Left cardiac atrium (tissue), 4 donors: ENCODE measurements around the gene TRPC4. TPM values are rescaled to one million over a fixed set of nuclear protein-coding genes. Genes with fewer than 3 reads are reported as not detected.
"Not testable (repeated sequence)": the region's sequence is repeated elsewhere in the genome, so short reads cannot be mapped to it uniquely, and the experiment has no call there.

Source experiments
- ATAC-seq, 2 donors: fragments of 200-7000 bp; cut with Tn5 transposase; one replicate each; pipeline ENCODE4 v1.9.1; 2020; ENCODE audit warnings: mild to moderate bottlenecking in 2 of 2, moderate library complexity in 2 of 2
- DNase-seq: peaks from one replicate; pipeline ENCODE4 v3.0.0-alpha.2; 2020
- intact Hi-C, 2 donors: fragments of 100-400 bp; cut with DNase I; formaldehyde crosslinking; loops; one replicate each; pipeline versions ENCODE4 v1.14.1 to v1.15.1; 2022 to 2023
- total RNA-seq, 2 donors: library from RNA; stranded (reverse); fragmentation: NEBNext Ultra II Directional; extraction: Animal tissue kit (Norgen Biotek cat#: 25700); gene quantifications; one replicate each; pipeline ENCODE4 v1.2.1, GENCODE V29; 2021
- donor health status: DM: no; HTN: yes; CAD: no.
- donor health status: DM: no; HTN: yes; CAD: no; lungs with severe emphysema.
- donor health status: DM: yes; HTN: yes; CAD: no.
- donor health status: Dilated cardiomyopathy.

The TRPC4 gene
- total RNA-seq, 2 donors from 2014 or later, result 1.3 to 1.4 TPM

DNA sequence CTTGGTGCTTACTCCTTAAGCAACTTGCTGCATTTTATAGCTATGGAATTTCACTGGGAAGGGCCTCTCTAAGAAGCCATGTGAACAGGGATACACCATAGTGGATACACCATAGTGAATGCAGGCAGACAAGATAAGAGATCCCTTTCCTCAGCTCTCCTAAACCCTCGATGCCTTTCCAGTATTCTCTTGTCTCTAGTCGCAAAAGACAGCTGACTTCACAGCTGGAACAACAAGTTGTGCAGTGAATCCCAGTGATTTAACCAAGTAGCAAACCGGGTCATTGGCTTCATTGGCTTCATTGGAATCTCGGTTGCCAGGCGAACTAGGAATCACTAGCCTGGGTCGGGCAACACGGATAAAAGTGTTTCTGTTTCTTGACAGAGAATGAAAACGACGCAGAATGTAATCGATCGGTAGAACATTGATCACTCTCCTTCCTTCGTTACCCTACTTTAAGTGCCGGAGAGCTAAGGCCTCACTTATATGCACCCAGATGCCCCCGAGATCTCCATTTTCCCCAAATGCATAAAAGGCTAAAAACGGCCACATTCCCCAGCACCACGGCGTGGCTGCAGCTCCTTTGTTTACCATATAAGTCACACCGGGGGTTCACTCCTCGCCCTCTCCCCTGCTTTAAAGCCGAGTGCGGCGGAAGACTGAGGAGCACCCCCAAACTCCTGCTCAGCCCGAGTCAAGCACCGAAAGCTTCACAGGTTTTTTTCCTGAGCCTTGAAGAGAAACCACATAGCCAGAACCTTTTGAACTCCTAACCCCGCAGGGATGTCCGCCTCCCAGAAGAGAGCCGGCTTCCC lies 674 bp downstream of the TRPC4 start:
- intact Hi-C loops, result no loop called here
- DNase-seq (no peak), ATAC-seq (peak in 1 of 2 donors; percentile 41)

GRCh38 chr13:37863708-37864107 lies 5.9 kb downstream of the TRPC4 start:
- no peak for ATAC-seq
- no peak for DNase-seq
- intact Hi-C loops, result no loop called here

DNA sequence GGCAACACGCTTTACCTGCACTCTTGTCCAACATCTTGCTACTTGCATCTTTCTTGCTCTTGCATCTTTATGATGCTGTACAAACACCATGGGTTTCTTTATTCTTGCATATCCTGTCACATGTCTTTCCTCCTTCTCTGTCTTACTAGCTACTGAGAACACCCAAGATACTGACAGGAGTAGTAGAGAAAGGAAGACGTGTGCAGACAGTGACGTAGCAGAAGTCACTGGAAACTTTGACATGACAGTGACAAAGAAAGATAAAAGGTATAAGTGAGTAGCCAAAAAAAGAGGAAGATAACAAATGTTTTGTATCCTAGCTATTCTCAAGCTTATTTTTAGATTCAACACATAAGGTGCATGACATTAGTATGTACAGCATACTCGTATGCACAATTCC lies 34.2 kb downstream of the TRPC4 start:
- intact Hi-C loops, result no loop called here
- no peak for ATAC-seq
- no peak for DNase-seq

DNA sequence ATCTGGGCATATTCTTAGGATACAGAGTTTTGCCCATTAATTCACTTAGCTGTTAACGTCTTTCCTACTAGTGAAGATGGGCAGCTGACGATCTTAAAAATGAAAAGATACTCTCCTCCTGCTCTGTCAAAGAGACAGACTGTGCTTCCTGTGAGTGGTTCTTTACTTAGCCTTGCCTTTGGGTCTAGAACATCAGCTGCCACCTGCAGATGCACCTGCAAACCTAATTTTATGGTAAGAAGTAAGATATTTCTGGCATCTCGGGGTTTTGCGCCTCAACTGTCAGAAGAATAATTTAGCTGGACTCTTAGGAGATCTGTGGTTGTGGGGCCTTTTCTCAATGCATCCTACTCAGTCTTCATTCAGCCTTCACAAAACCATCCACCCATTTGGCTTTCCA lies 36.2 kb downstream of the TRPC4 start:
- no peak for DNase-seq
- no peak for ATAC-seq
- intact Hi-C loops, result no loop called here

- ATAC-seq (no peak), DNase-seq (no peak)
- intact Hi-C loops, result no loop called here
Measured at GRCh38 chr13:37816276-37816675, 53.3 kb downstream of the TRPC4 start.

DNA sequence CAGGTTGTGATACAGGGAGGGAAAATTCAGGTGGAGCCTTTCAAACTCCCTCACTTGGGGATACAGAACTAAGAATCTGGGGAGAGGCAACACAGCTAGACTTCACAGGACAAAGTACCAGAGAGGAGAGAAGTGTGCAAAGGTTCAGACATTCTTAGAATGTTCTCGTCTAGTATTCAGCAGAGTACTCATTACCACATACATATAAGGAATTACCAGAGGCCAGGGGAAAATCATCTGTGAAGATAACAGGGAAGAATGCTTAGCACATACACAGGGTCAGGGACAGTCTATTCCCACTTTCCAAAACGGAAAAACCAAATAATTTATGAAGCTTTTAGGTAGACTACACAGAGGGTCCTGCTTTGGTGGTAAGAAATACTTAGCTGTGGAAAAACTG lies 58.1 kb downstream of the TRPC4 start:
- ATAC-seq (no peak), DNase-seq (no peak)
- intact Hi-C loops, result no loop called here

- intact Hi-C loops, result no loop called here
- DNase-seq, result no peak
- no peak for ATAC-seq
Measured at GRCh38 chr13:37806666-37807065, 62.9 kb downstream of the TRPC4 start.

- intact Hi-C loops, result no loop called here
- no peak for ATAC-seq
- DNase-seq, result no peak
Measured at GRCh38 chr13:37797631-37798030, 71.9 kb downstream of the TRPC4 start.

DNA sequence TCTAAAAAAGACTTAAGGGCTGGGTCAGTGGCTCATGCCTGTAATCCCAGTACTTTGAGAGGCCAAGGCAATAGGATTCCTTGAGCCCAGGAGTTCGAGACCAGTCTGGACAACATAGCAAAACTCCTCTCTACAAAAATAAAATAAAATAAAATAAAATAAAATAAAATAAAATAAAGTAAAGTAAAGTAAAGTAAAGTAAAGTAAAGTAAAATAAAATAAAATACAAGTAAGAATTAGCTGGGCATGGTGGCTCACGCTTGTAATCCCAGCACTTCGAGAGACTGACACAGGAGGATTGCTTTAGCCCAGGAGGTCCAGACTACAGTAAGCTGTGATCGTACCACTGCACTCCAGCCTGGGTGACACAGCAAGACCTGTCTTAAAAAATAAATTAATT lies 72.8 kb downstream of the TRPC4 start:
- DNase-seq, intact Hi-C loops, ATAC-seq: not testable (repeated sequence)

DNA sequence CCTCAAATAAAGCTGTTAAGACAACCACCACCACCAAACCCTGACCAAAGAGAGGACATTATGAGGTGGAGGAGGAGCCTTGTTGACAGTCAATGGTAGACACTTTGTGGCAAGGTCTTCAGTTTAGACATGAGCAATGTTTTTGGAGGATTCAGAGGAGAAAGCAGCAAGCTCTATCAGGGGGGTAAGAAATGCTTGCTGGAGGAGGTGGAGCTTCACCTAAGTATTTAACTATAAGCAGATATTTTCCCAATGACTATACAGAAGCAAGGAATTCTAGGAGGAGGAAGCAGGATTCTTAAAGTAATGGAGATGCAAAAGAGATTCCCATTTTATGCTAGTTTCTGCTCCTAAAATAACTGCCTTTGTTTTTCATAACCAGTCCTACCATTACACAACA lies 74.2 kb downstream of the TRPC4 start:
- intact Hi-C loops, result no loop called here
- DNase-seq (no peak), ATAC-seq (no peak)

DNA sequence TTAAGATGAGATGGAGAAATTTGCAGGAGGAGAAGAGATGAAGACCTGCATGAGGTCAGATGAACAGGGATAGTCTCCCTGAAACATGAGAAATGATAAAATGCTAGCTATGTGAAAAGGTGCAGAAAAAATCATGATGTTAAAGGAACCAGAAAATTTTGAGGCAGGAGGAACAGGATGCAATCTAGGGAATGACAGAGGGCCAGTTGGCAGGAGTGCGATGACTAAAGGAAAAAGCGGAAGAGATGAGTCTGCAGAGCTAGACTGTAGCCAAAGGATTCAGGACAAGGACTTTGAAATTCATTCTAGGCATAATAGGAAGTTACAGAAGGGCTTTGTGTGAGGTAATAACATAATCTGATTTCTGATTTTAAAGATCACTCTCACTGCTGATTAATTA lies 77.9 kb downstream of the TRPC4 start:
- intact Hi-C loops, result no loop called here
- ATAC-seq, result no peak
- DNase-seq, result no peak

GRCh38 chr13:37788346-37788745 lies 81.2 kb downstream of the TRPC4 start:
- DNase-seq (no peak), ATAC-seq (no peak)
- intact Hi-C loops, result no loop called here

DNA sequence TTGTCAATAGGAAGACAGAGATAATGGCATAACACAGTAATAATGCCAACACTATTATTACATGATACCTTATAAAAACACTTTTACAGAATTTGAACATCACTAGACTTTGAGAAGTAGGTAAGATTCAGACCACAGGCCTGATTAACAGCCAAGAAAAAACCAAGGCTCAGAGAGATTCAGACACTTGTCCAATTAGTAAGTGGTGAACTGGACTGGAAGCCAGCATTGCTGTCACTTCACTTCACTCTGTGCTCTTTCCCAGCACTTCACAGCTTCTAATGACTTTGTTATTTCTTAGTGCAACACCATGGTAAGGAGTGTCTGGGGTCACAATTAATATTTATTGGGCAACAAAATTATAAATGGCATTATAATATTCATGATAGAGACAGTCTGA lies 91.9 kb downstream of the TRPC4 start:
- intact Hi-C loops, result no loop called here
- ATAC-seq (no peak), DNase-seq (no peak)

GRCh38 chr13:37775871-37776270 lies 93.7 kb downstream of the TRPC4 start:
- intact Hi-C loops, result no loop called here
- no peak for ATAC-seq
- DNase-seq, result no peak

GRCh38 chr13:37772644-37773043 lies 96.9 kb downstream of the TRPC4 start:
- no peak for DNase-seq
- intact Hi-C loops, result no loop called here
- no peak for ATAC-seq

DNA sequence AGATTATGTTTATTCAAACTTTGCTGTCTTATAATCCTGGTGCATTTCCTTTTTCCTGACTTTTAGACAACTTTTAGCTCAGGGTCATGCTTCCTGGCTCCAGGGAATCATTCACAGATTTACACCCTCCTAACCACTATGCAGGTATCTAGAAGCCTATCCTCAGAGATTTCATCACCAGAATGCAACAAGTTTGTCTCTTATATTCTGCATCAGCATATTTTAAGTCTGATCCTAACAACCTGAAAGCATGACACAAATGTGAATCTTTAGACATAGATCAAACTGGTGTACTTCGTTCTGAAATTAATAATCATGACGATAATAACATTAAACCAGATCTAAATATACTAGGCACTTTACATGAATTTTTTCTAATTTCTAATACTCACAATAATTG lies 100.0 kb downstream of the TRPC4 start:
- ATAC-seq (no peak), DNase-seq (no peak)
- intact Hi-C loops, result loop anchor here in 1 of 2 donors (5.0 kb wide), 1 partner anchor 758 kb away; no protein-coding TSS in a partner anchor

DNA sequence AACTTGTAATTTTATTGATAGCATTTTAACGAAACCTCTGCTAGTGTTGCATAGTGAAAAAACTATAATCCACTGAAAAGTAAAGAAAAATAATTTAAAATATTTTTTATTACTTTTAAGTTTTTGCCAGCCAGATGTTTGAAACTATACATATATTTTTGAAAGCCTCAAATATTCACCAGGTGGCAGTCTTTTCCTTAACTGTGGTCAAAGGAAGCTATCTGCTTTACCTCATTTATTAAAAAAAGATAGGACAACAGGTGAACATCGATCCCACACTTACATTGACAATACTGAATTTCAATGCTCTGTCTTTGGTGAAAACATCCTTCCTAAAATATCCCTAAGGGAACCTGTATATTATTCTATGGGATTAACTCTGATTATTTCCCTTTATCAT lies 100.5 kb downstream of the TRPC4 start:
- DNase-seq, result no peak
- intact Hi-C loops, result loop anchor here in 1 of 2 donors (5.0 kb wide), 1 partner anchor 758 kb away; no protein-coding TSS in a partner anchor
- ATAC-seq, result no peak

DNA sequence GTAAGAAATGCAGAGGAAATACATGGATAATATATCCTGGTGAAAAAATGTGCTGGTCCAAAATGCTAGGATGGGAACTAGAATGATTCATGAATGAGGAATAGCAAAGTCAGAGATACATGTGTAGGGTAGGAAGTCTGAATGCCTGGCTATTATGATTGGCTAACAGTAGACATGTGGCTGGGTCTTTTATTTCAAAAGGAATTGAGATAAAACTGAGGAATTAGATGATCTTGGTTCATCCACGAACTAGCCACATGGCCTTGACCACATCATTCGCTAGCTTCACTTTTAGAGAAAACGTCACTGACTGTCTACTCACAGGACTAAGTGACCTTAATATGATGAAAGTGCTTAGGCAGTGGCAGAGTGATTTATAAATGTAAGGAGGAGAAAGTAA lies 103.1 kb downstream of the TRPC4 start:
- intact Hi-C loops, result loop anchor here in 1 of 2 donors (5.0 kb wide), 1 partner anchor 761 kb away; no protein-coding TSS in a partner anchor
- DNase-seq (no peak), ATAC-seq (no peak)

DNA sequence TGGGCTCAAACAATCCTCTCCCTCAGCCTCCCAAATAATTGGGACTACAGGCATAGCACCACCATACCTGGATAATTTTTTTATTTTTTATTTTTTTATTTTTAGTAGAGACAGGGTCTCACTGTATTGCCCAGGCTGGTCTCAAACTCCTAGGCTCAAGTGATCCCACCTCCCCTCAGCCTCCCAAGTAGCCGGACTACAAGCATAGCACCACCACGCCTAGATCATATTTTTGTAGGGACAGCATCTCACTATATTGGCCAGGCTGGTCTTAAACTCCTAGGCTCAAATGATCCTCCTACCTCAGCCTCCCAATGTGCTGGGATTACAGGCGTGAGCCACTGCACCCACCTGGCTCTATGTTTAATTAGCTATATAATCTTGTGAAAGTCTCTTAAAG lies 114.2 kb downstream of the TRPC4 start:
- intact Hi-C loops, result no loop called here
- no peak for ATAC-seq

GRCh38 chr13:37753776-37754175 lies 115.8 kb downstream of the TRPC4 start:
- intact Hi-C loops, result no loop called here
- DNase-seq (no peak), ATAC-seq (no peak)

More for the DNA sequence above, 114.2 kb downstream of the TRPC4 start:
- no peak for DNase-seq

DNA sequence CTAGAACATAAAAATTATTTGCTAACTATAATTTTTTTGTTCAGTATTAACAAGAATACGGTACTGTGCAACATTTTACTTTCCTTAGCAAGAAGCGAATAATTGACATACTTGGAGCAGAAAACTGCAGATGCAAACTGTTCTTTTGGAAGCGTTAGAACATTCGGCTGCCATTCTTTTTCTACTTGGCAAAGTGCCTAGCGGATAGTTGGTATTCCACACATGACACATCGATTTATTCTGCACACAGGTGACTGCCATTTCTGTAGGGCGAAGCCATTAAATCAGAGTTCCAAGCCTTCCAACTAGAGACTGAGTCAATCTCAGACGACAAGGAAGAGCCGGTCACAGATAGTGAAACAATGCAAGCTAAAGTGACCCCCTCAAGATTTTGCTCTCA lies 117.4 kb downstream of the TRPC4 start:
- intact Hi-C loops, result no loop called here
- ATAC-seq (no peak), DNase-seq (no peak)
